OCI-LY7 (cell line): ENCODE results near the gene DHRS7B. TPM values are rescaled to one million over a fixed set of nuclear protein-coding genes. Genes with fewer than 3 reads are reported as not detected.

ENCODE experiments used
- BruUV-seq: library from RNA; stranded (reverse); fragments of 400-500 nt; replicated peaks from 2 replicates; lab custom pipeline; 2021; lab: Mats Ljungman, UMichigan
- CTCF ChIA-PET: fragments of 300-600 bp; sonication (Branson Sonifier 250); formaldehyde crosslinking; loops from one replicate; lab custom pipeline; 2022; ENCODE audit warnings: antibody characterized with exemption; ENCODE audit not compliant: unreplicated experiment; lab: Charles Lee
- POLR2A ChIA-PET: fragments of 300-600 bp; sonication (Branson Sonifier 250); formaldehyde crosslinking; loops from one replicate; lab custom pipeline; 2022; ENCODE audit warnings: antibody characterized with exemption; lab: Charles Lee
- DNase-seq: peaks from one replicate; pipeline ENCODE4 v3.0.0-alpha.2; 2015; ENCODE audit warnings: low spot score
- H2AFZ ChIP-seq: fragments of 200-600 bp; sonication (generic), shearing (Covaris generic); 2 replicates; pipeline ENCODE4 v1.6.1; 2014; ENCODE audit warnings: mild to moderate bottlenecking, antibody characterized with exemption, low read length, moderate library complexity
- H3K27ac ChIP-seq: fragments of 200-600 bp; sonication (generic); 2 replicates; pipeline ENCODE4 v1.5.1; 2014; ENCODE audit warnings: mixed run types, low read depth, mild to moderate bottlenecking, moderate library complexity, low read length, inconsistent platforms; ENCODE audit not compliant: poor library complexity, severe bottlenecking
- H3K36me3 ChIP-seq: fragments of 200-600 bp; sonication (generic); 2 replicates; pipeline ENCODE4 v1.6.1; 2014; ENCODE audit warnings: mild to moderate bottlenecking, antibody characterized with exemption, low read length, moderate library complexity, mixed read lengths; ENCODE audit not compliant: insufficient read depth
- H3K4me1 ChIP-seq: fragments of 200-600 bp; sonication (generic); 2 replicates; pipeline ENCODE4 v1.5.1; 2014; ENCODE audit warnings: mild to moderate bottlenecking, low read length; ENCODE audit not compliant: insufficient read depth, poor library complexity, severe bottlenecking
- H3K4me2 ChIP-seq: fragments of 200-600 bp; sonication (generic); 2 replicates; pipeline ENCODE4 v1.6.1; 2014; ENCODE audit warnings: mild to moderate bottlenecking, low read length
- H3K4me3 ChIP-seq: fragments of 200-600 bp; sonication (generic); 2 replicates; pipeline ENCODE4 v1.5.1; 2014; ENCODE audit warnings: mild to moderate bottlenecking, low read depth, low read length; ENCODE audit not compliant: poor library complexity, severe bottlenecking
- H3K79me2 ChIP-seq: fragments of 200-600 bp; sonication (generic); 2 replicates; pipeline ENCODE4 v1.6.1; 2016; ENCODE audit warnings: low read depth, mild to moderate bottlenecking, low read length, moderate library complexity, mixed read lengths; ENCODE audit not compliant: insufficient read depth
- H3K9me2 ChIP-seq: fragments of 200-600 bp; sonication (generic); 2 replicates; pipeline ENCODE4 v1.6.1; 2016; ENCODE audit warnings: mild to moderate bottlenecking, low read length, mixed read lengths; ENCODE audit not compliant: insufficient read depth
- H3K9me3 ChIP-seq: fragments of 200-600 bp; sonication (generic); 2 replicates; pipeline ENCODE4 v1.6.1; 2014; ENCODE audit warnings: mild to moderate bottlenecking, mixed run types, low read length, mixed read lengths
- H4K20me1 ChIP-seq: fragments of 200-600 bp; sonication (generic); 2 replicates; pipeline ENCODE4 v1.6.1; 2014; ENCODE audit warnings: mild to moderate bottlenecking, antibody characterized with exemption, low read length, moderate library complexity, mixed read lengths; ENCODE audit not compliant: insufficient read depth
- EZH2phosphoT487 ChIP-seq: fragments of 200-600 bp; sonication (generic); IDR thresholded peaks from 2 replicates; pipeline ENCODE4 v1.6.1; 2018; ENCODE audit warnings: low read depth, borderline replicate concordance, mild to moderate bottlenecking, mixed run types, antibody characterized with exemption, low read length, moderate library complexity, mixed read lengths
- intact Hi-C: fragments of 100-400 bp; cut with micrococcal nuclease; formaldehyde crosslinking; loops from one replicate; pipeline ENCODE4 v1.10.0; 2022; ENCODE audit not compliant: unreplicated experiment
- total RNA-seq, 2 experiments: library from RNA; depleted of rRNA in 1 of 2; stranded (reverse); fragments of >200 nt in 1 of 2; shearing (Covaris generic) in 1 of 2; gene quantifications; 2 replicates each; pipeline ENCODE4 v1.2.3, GENCODE V29; 2014 to 2022
- TF ChIP-seq, protein P1 (sequence below): fragments of 200-600 bp; sonication (generic); conservative IDR thresholded peaks from 2 replicates; pipeline ENCODE4 v1.5.1; 2014; ENCODE audit warnings: mild to moderate bottlenecking, antibody characterized with exemption, low read length, moderate library complexity, mixed read lengths

Gene DHRS7B
- total RNA-seq, 2 experiments from 2014 or later = 16.0 to 16.5 TPM

DNA sequence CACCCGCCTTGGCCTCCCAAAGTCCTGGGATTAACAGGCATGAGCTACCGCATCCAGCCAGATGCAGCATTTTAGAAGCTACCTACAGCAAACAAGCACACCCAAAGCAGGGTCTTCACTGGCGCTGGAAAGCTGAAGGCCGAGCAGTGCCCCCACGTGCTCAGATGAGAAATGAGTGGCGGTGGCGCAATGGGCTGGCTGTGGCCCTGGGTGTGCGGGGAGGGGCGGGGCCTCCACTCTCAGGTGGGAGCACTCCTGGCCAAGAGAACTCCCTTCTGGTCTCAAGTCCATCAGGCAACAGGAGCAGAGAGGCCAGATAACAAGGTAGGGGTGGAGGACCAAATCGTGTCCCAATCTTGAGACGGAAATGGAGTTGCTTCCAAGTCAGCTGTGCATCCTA lies 75.1 kb downstream of the DHRS7B start:
- intact Hi-C loops = no loop called here
- H3K27ac ChIP-seq = no peak overlapping the region
- H3K9me3 ChIP-seq = no peaks in the 10 kb centered on the region
- peaks cover 5% of the 10 kb centered on the region; the same call in 1 of the 2 replicates for H4K20me1 ChIP-seq
- ChIA-PET CTCF (no interaction called here), POLR2A (interaction anchor here (1.1 kb wide), 1 partner anchor 10 kb away, joined by 4 read pairs; no protein-coding TSS in a partner anchor)
- no peak overlapping the region for H3K4me3 ChIP-seq
- peaks cover 61% of the 10 kb centered on the region for H3K36me3 ChIP-seq
- peaks cover 73% of the 10 kb centered on the region for H3K79me2 ChIP-seq
- no peak overlapping the region for H2AFZ ChIP-seq
- H3K9me2 ChIP-seq = no peaks in the 10 kb centered on the region
- no peaks in the 10 kb centered on the region for H3K4me1 ChIP-seq
- no peak for TF ChIP-seq EZH2phosphoT487
- TF ChIP-seq, protein P1, sequence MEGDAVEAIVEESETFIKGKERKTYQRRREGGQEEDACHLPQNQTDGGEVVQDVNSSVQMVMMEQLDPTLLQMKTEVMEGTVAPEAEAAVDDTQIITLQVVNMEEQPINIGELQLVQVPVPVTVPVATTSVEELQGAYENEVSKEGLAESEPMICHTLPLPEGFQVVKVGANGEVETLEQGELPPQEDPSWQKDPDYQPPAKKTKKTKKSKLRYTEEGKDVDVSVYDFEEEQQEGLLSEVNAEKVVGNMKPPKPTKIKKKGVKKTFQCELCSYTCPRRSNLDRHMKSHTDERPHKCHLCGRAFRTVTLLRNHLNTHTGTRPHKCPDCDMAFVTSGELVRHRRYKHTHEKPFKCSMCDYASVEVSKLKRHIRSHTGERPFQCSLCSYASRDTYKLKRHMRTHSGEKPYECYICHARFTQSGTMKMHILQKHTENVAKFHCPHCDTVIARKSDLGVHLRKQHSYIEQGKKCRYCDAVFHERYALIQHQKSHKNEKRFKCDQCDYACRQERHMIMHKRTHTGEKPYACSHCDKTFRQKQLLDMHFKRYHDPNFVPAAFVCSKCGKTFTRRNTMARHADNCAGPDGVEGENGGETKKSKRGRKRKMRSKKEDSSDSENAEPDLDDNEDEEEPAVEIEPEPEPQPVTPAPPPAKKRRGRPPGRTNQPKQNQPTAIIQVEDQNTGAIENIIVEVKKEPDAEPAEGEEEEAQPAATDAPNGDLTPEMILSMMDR = no peak
- no TSS peak for BruUV-seq
- no peak for DNase-seq
- H3K4me2 ChIP-seq = no peak overlapping the region

DNA sequence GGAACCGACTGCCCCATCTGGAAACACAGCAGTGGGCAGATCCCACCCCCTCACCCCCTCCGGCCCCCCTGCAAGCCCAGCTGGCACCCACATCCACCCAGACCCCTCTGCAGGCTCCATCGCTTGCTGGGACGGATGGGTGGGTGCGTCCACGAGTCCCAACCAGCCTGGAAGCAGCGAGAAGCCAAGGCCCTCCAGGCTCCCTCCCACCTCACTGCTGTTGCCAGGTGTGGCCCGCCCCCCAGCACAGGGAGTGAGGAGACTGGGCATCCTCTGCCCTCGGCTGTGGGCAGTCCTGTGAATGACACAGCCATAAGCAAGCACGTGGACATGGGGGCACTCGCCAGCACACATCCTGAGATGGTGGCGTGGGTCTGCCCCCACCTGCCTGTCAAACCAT lies 75.7 kb downstream of the DHRS7B start:
- no peak for TF ChIP-seq EZH2phosphoT487
- TF ChIP-seq, protein P1 = no peak
- POLR2A ChIA-PET = no interaction called here
- no peak for DNase-seq
- no peak overlapping the region for H2AFZ ChIP-seq
- H3K4me2 ChIP-seq = no peak overlapping the region
- H3K9me2 ChIP-seq = no peaks in the 10 kb centered on the region
- peaks cover 61% of the 10 kb centered on the region for H3K36me3 ChIP-seq
- H3K4me1 ChIP-seq = no peaks in the 10 kb centered on the region
- BruUV-seq = no TSS peak
- H3K4me3 ChIP-seq = no peak overlapping the region
- CTCF ChIA-PET = no interaction called here
- intact Hi-C loops = no loop called here
- H4K20me1 ChIP-seq = peaks cover 6% of the 10 kb centered on the region; the same call in 1 of the 2 replicates
- H3K9me3 ChIP-seq = no peaks in the 10 kb centered on the region
- H3K79me2 ChIP-seq = peaks cover 80% of the 10 kb centered on the region
- no peak overlapping the region for H3K27ac ChIP-seq

DNA sequence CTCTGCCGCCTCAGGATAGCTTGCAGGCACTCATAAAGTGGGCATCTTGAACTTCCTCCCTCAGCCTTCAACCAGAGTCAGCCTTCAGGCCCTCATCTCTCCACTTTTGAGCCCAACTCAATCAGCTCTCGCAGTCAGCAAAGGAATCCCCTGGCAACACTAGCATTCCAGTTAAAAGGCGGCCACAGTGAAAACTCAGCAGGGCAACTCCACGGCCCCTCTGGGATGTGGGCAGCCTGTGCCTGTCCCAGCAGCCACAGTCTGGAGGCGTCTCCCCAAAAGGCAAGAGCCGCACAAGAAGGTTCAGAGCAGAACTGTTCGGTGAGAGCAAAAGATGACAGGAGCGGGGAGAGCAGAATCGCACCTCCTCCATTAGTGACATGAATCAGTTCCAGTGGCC lies 78.2 kb downstream of the DHRS7B start:
- DNase-seq = no peak
- H4K20me1 ChIP-seq = peaks cover 12% of the 10 kb centered on the region; the same call in 1 of the 2 replicates
- no peak overlapping the region for H3K27ac ChIP-seq
- CTCF ChIA-PET = no interaction called here
- intact Hi-C loops = no loop called here
- H3K79me2 ChIP-seq = peaks cover 95% of the 10 kb centered on the region
- no peaks in the 10 kb centered on the region for H3K9me3 ChIP-seq
- TF ChIP-seq, protein P1 = no peak
- no peak for TF ChIP-seq EZH2phosphoT487
- POLR2A ChIA-PET = interaction anchor here (0.6 to 1.1 kb wide), 2 partner anchors 20 to 59 kb away, joined by 3 read pairs; no protein-coding TSS in a partner anchor
- no peak overlapping the region for H3K4me2 ChIP-seq
- H3K4me1 ChIP-seq = no peaks in the 10 kb centered on the region
- H2AFZ ChIP-seq = no peak overlapping the region
- no TSS peak for BruUV-seq
- peaks cover 64% of the 10 kb centered on the region for H3K36me3 ChIP-seq
- no peak overlapping the region for H3K4me3 ChIP-seq
- no peaks in the 10 kb centered on the region for H3K9me2 ChIP-seq
